Measurements from ENCODE around the gene GNG2.
A peak's percentile ranks its signal among the peaks of the same experiment; 100 is the strongest.

The GNG2 gene

GRCh38 chr14:51856792-51857296, 3.6 kb upstream of the GNG2 start:
- Histone ChIP-seq H3K4me3 (ENCODE audit: low read length) (no peak overlapping the region), H3K36me3 (ENCODE audit: control insufficient read depth, insufficient read depth, low read length, severe bottlenecking) (no peaks in the 10 kb centered on the region), H3K9me3 (ENCODE audit: control insufficient read depth, low read length) (no peaks in the 10 kb centered on the region), H3K4me1 (ENCODE audit: control insufficient read depth, insufficient read depth, low read length) (peaks cover 58% of the 10 kb centered on the region), H3K27me3 (replicated peaks; ENCODE audit: control insufficient read depth, insufficient read depth, low read length) (no peaks in the 10 kb centered on the region), H3K9ac (ENCODE audit: low read length) (no peak overlapping the region)
- DNase-seq (ENCODE audit: low read depth) = no peak

DNA sequence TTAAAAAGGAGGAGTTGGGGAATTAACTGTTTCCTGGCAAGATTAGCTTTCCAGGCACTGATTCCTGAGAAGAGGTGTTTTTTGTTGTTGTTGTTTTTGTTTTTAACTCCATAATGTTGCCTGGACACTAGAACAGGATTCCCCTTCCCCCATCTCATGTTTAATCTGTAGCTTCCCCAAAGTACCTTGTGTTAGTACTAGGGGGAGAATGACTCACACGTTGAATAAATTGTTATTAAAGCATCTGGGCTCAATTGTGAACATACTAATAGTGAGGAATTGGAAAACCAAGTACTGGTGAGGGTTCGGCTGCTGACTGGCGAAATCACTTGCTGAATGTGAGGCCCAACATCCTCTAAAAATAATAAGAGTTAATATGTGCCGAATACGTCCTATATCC, 1.3 kb upstream of the GNG2 start:
- no peaks in the 10 kb centered on the region for H3K27me3 ChIP-seq (replicated peaks; ENCODE audit: control insufficient read depth, insufficient read depth, low read length)
- DNase-seq (ENCODE audit: low read depth) = no peak
- no peak overlapping the region for H3K4me3 ChIP-seq (ENCODE audit: low read length)
- H3K9ac ChIP-seq (ENCODE audit: low read length) = no peak overlapping the region
- peaks cover 52% of the 10 kb centered on the region for H3K4me1 ChIP-seq (ENCODE audit: control insufficient read depth, insufficient read depth, low read length)
- no peaks in the 10 kb centered on the region for H3K36me3 ChIP-seq (ENCODE audit: control insufficient read depth, insufficient read depth, low read length, severe bottlenecking)
- no peaks in the 10 kb centered on the region for H3K9me3 ChIP-seq (ENCODE audit: control insufficient read depth, low read length)

- DNase-seq (ENCODE audit: low read depth) = peak; percentile 52
- peak overlapping the region; percentile 92 for H3K4me3 ChIP-seq (ENCODE audit: low read length)
- H3K36me3 ChIP-seq (ENCODE audit: control insufficient read depth, insufficient read depth, low read length, severe bottlenecking) = no peaks in the 10 kb centered on the region
- peak overlapping the region; percentile 91 for H3K9ac ChIP-seq (ENCODE audit: low read length)
- peaks cover 36% of the 10 kb centered on the region for H3K4me1 ChIP-seq (ENCODE audit: control insufficient read depth, insufficient read depth, low read length)
- H3K9me3 ChIP-seq (ENCODE audit: control insufficient read depth, low read length) = no peaks in the 10 kb centered on the region
- no peaks in the 10 kb centered on the region for H3K27me3 ChIP-seq (replicated peaks; ENCODE audit: control insufficient read depth, insufficient read depth, low read length)
Measured at GRCh38 chr14:51860825-51861499, 550 bp downstream of the GNG2 start.

- DNase-seq (ENCODE audit: low read depth) = no peak
- peak overlapping the region; percentile 91 for H3K9ac ChIP-seq (ENCODE audit: low read length)
- H3K4me1 ChIP-seq (ENCODE audit: control insufficient read depth, insufficient read depth, low read length) = peaks cover 32% of the 10 kb centered on the region
- no peaks in the 10 kb centered on the region for H3K9me3 ChIP-seq (ENCODE audit: control insufficient read depth, low read length)
- H3K4me3 ChIP-seq (ENCODE audit: low read length) = peak overlapping the region; percentile 92
- H3K27me3 ChIP-seq (replicated peaks; ENCODE audit: control insufficient read depth, insufficient read depth, low read length) = no peaks in the 10 kb centered on the region
- no peaks in the 10 kb centered on the region for H3K36me3 ChIP-seq (ENCODE audit: control insufficient read depth, insufficient read depth, low read length, severe bottlenecking)
Measured at GRCh38 chr14:51862176-51862796, 1.9 kb downstream of the GNG2 start.

- DNase-seq (ENCODE audit: low read depth) = no peak
- peak overlapping the region; percentile 92 for H3K4me3 ChIP-seq (ENCODE audit: low read length)
- peak overlapping the region; percentile 91 for H3K9ac ChIP-seq (ENCODE audit: low read length)
- no peaks in the 10 kb centered on the region for H3K9me3 ChIP-seq (ENCODE audit: control insufficient read depth, low read length)
- H3K27me3 ChIP-seq (replicated peaks; ENCODE audit: control insufficient read depth, insufficient read depth, low read length) = no peaks in the 10 kb centered on the region
- H3K4me1 ChIP-seq (ENCODE audit: control insufficient read depth, insufficient read depth, low read length) = peaks cover 32% of the 10 kb centered on the region
- H3K36me3 ChIP-seq (ENCODE audit: control insufficient read depth, insufficient read depth, low read length, severe bottlenecking) = no peaks in the 10 kb centered on the region
Measured at GRCh38 chr14:51862860-51863259, 2.4 kb downstream of the GNG2 start.

GRCh38 chr14:51865953-51866747, 5.7 kb downstream of the GNG2 start:
- Histone ChIP-seq H3K9me3 (ENCODE audit: control insufficient read depth, low read length) (no peaks in the 10 kb centered on the region), H3K27me3 (replicated peaks; ENCODE audit: control insufficient read depth, insufficient read depth, low read length) (no peaks in the 10 kb centered on the region), H3K9ac (ENCODE audit: low read length) (no peak overlapping the region), H3K36me3 (ENCODE audit: control insufficient read depth, insufficient read depth, low read length, severe bottlenecking) (no peaks in the 10 kb centered on the region), H3K4me1 (ENCODE audit: control insufficient read depth, insufficient read depth, low read length) (peaks cover 22% of the 10 kb centered on the region), H3K4me3 (ENCODE audit: low read length) (no peak overlapping the region)
- DNase-seq (ENCODE audit: low read depth) = no peak

DNA sequence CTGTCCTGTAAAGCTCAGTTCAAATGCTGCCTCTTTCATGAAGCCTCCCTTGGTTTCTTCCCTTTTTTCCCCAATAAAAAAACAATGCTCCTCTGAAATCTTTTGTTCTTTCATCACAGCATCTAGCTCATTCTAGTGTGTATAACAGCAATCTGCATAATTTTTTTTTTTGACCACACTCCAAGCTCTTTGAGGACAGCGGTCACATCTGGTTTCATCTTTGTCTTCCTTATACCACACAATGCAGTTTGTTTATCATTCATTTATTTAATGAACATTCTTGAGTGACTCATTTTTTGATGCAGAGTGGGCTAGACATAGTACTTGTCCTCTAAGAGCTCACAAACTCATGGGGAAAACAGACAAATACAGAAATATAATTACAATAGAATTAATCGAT, 7.3 kb downstream of the GNG2 start:
- peak; percentile 14 for DNase-seq (ENCODE audit: low read depth)
- peaks cover 11% of the 10 kb centered on the region for H3K4me1 ChIP-seq (ENCODE audit: control insufficient read depth, insufficient read depth, low read length)
- no peak overlapping the region for H3K9ac ChIP-seq (ENCODE audit: low read length)
- no peaks in the 10 kb centered on the region for H3K9me3 ChIP-seq (ENCODE audit: control insufficient read depth, low read length)
- no peaks in the 10 kb centered on the region for H3K27me3 ChIP-seq (replicated peaks; ENCODE audit: control insufficient read depth, insufficient read depth, low read length)
- H3K36me3 ChIP-seq (ENCODE audit: control insufficient read depth, insufficient read depth, low read length, severe bottlenecking) = no peaks in the 10 kb centered on the region
- no peak overlapping the region for H3K4me3 ChIP-seq (ENCODE audit: low read length)

DNA sequence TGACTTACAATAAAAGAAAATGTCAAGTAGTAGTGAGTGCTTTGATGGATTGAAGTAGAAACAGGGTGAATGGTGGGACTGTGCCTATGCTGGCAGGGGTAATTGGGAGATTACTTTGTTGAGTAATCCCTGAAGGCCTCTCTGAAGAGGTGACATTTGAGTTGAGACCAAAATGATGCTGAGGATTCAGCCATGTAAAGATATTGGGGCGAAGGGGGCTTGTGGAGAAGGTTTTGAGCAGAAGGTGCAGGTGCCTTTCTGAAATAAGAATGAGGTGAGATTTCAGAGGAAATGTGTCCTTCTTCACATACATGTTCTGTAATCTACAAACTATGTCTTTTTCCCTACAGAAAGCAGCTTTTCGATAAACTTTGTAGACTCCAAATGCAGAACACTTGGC, 8.0 kb downstream of the GNG2 start:
- no peak for DNase-seq (ENCODE audit: low read depth)
- no peak overlapping the region for H3K9ac ChIP-seq (ENCODE audit: low read length)

DNA sequence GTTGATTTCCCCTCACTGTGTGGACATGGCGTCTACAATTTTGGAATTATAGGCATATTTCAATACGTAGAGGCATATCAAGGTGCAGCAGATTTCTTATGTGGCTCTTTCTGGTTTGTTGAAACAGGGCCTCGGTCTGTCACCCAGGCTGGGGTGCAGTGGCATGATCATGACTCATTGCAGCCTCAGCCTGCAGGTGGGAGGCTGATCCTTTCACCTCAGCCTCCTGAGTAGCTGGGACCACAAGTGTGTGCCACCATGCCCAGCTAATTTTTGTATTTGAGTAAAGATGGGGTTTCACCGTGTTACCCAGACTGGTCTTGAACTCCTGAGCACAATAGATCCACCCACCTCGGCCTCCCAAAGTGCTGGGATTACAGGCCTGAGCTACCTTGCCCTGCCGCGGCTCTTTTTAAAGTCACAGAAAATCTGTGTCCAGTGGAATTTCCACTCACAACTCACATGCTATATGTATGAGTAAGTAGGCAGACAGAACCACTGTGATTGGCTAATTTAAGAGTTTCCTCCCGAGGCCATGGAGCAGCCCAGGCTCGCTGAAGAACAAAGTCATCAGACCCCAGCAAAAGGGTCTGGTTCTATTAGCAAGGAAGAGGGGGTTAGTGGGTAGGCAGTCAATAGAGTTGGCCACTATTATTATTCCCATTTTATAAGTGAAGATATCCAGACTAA, 9.1 kb downstream of the GNG2 start:
- DNase-seq (ENCODE audit: low read depth) = no peak

More for the DNA sequence above, 8.0 kb downstream of the GNG2 start:
- Histone ChIP-seq H3K36me3 (ENCODE audit: control insufficient read depth, insufficient read depth, low read length, severe bottlenecking) (no peaks in the 10 kb centered on the region), H3K4me1 (ENCODE audit: control insufficient read depth, insufficient read depth, low read length) (peaks cover 11% of the 10 kb centered on the region), H3K9me3 (ENCODE audit: control insufficient read depth, low read length) (no peaks in the 10 kb centered on the region), H3K4me3 (ENCODE audit: low read length) (no peak overlapping the region), H3K27me3 (replicated peaks; ENCODE audit: control insufficient read depth, insufficient read depth, low read length) (no peaks in the 10 kb centered on the region)

DNA sequence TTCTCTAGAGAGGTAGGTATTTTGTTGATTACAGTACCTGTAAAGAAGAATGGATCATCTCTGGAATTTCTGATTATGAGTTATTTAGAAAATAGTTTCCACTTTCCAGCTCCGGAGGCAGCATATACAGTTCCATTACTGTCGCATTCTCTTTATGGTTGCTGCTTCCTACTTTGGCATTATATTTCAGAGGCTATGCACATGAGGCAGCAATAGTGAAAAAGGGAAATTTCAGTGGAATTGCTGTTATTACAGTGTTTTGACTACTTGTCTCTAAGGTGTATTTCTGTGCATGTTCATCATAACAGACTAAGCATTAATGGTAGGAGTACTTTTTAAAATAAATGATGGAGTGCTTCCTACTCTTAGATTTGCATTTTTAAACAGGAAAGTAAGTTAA, 10.2 kb downstream of the GNG2 start:
- Histone ChIP-seq H3K27me3 (replicated peaks; ENCODE audit: control insufficient read depth, insufficient read depth, low read length) (no peaks in the 10 kb centered on the region), H3K4me1 (ENCODE audit: control insufficient read depth, insufficient read depth, low read length) (peaks cover 17% of the 10 kb centered on the region), H3K9me3 (ENCODE audit: control insufficient read depth, low read length) (no peaks in the 10 kb centered on the region), H3K9ac (ENCODE audit: low read length) (no peak overlapping the region), H3K4me3 (ENCODE audit: low read length) (no peak overlapping the region), H3K36me3 (ENCODE audit: control insufficient read depth, insufficient read depth, low read length, severe bottlenecking) (no peaks in the 10 kb centered on the region)
- DNase-seq (ENCODE audit: low read depth) = no peak

More for the DNA sequence above, 9.1 kb downstream of the GNG2 start:
- Histone ChIP-seq H3K9ac (ENCODE audit: low read length) (no peak overlapping the region), H3K27me3 (replicated peaks; ENCODE audit: control insufficient read depth, insufficient read depth, low read length) (no peaks in the 10 kb centered on the region), H3K4me1 (ENCODE audit: control insufficient read depth, insufficient read depth, low read length) (peaks cover 17% of the 10 kb centered on the region), H3K4me3 (ENCODE audit: low read length) (no peak overlapping the region), H3K36me3 (ENCODE audit: control insufficient read depth, insufficient read depth, low read length, severe bottlenecking) (no peaks in the 10 kb centered on the region), H3K9me3 (ENCODE audit: control insufficient read depth, low read length) (no peaks in the 10 kb centered on the region)

DNA sequence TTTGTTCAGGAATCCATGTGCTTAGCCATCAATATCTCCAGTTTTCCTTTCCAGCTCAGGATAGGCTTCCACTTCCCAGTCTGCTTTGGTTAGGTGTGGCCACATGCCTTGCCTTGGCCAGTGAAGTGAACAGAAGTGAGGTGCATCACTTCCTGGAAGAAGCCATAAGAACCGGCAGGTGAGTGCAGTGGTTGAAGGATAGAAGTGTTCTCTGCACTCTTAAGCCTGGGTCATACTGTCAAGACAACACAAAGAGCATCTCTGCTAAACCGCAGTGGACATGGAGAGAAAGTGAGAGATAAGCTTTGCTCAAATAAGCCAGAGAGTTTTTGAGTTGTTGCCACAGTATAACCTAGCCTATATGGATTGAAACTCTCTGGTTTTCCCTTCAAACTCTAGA, 11.4 kb downstream of the GNG2 start:
- no peak overlapping the region for H3K4me3 ChIP-seq (ENCODE audit: low read length)
- no peak for DNase-seq (ENCODE audit: low read depth)
- H3K4me1 ChIP-seq (ENCODE audit: control insufficient read depth, insufficient read depth, low read length) = peaks cover 17% of the 10 kb centered on the region
- no peaks in the 10 kb centered on the region for H3K9me3 ChIP-seq (ENCODE audit: control insufficient read depth, low read length)
- H3K27me3 ChIP-seq (replicated peaks; ENCODE audit: control insufficient read depth, insufficient read depth, low read length) = no peaks in the 10 kb centered on the region
- no peaks in the 10 kb centered on the region for H3K36me3 ChIP-seq (ENCODE audit: control insufficient read depth, insufficient read depth, low read length, severe bottlenecking)
- H3K9ac ChIP-seq (ENCODE audit: low read length) = no peak overlapping the region
